HEK293 (cell line): ENCODE results near the gene MYRIP.
A peak's percentile ranks its signal among the peaks of the same experiment; 100 is the strongest.

Source experiments
- CTCF ChIA-PET: fragments of 350-600 bp; formaldehyde crosslinking; extraction: SDS; loops from one replicate; lab custom pipeline; 2021; ENCODE audit warnings: antibody characterized with exemption; lab: Yijun Ruan, JAX
- POLR2A ChIA-PET: fragments of 300-600 bp; formaldehyde crosslinking; extraction: SDS; loops from one replicate; lab custom pipeline; 2020; ENCODE audit warnings: antibody characterized with exemption, inconsistent platforms; lab: Yijun Ruan, JAX
- H3K27ac ChIP-seq: fragments of 200-500 bp; sonication (Bioruptor generic); 2 replicates; pipeline ENCODE4 v1.5.1; 2014; ENCODE audit warnings: low read depth, low read length, control low read depth, inconsistent platforms; ENCODE audit errors: extremely low read depth
- H3K36me3 ChIP-seq, 2 experiments: fragments of 200-500 bp in 1 of 2; sonication (Bioruptor generic) in 1 of 2; 1 replicate in 1 of 2; 2 replicates in 1 of 2; pipeline ENCODE4 v1.5.1; 2014 to 2017; ENCODE audit warnings: inconsistent platforms in 2 of 2, low read length in 2 of 2; ENCODE audit not compliant: control insufficient read depth in 2 of 2, insufficient read depth in 1 of 2
- H3K4me1 ChIP-seq: fragments of 200-500 bp; sonication (Bioruptor generic); 2 replicates; pipeline ENCODE4 v1.5.1; 2014; ENCODE audit warnings: mild to moderate bottlenecking, low read length, inconsistent platforms; ENCODE audit not compliant: control insufficient read depth, insufficient read depth
- H3K4me3 ChIP-seq: 2 replicates; pipeline ENCODE4 v1.5.1; 2011; ENCODE audit warnings: low read depth, mild to moderate bottlenecking, control low read depth, low read length, moderate library complexity
- H3K9me3 ChIP-seq: fragments of 200-500 bp; sonication (Bioruptor generic); 2 replicates; pipeline ENCODE4 v1.5.1; 2014; ENCODE audit warnings: low read depth, low read length, inconsistent platforms; ENCODE audit not compliant: control insufficient read depth, insufficient read depth
- GLIS2 ChIP-seq: fragments of 450-650 bp; formaldehyde crosslinking; IDR thresholded peaks from 2 replicates; pipeline ENCODE4 v1.5.1; 2016; ENCODE audit warnings: missing biosample characterization, missing genetic modification characterization
- REST ChIP-seq: fragments of 450-650 bp; formaldehyde crosslinking; IDR thresholded peaks from 2 replicates; pipeline ENCODE4 v1.5.1; 2016; ENCODE audit warnings: missing biosample characterization, missing genetic modification characterization
- SALL2 ChIP-seq: fragments of 450-650 bp; formaldehyde crosslinking; IDR thresholded peaks from 2 replicates; pipeline ENCODE4 v1.5.0; 2017; ENCODE audit warnings: missing biosample characterization, mild to moderate bottlenecking, missing genetic modification characterization, borderline replicate concordance
- SP7 ChIP-seq: fragments of 450-650 bp; formaldehyde crosslinking; IDR thresholded peaks from 2 replicates; pipeline ENCODE4 v1.5.1; 2016; ENCODE audit warnings: missing biosample characterization, missing genetic modification characterization
- ZBTB17 ChIP-seq: fragments of 450-650 bp; formaldehyde crosslinking; IDR thresholded peaks from 2 replicates; pipeline ENCODE4 v1.5.1; 2016; ENCODE audit warnings: missing biosample characterization, missing genetic modification characterization
- ZBTB20 ChIP-seq: fragments of 450-650 bp; formaldehyde crosslinking; IDR thresholded peaks from 2 replicates; pipeline ENCODE4 v1.5.1; 2016; ENCODE audit warnings: missing biosample characterization, missing genetic modification characterization
- ZBTB26 ChIP-seq: fragments of 450-650 bp; formaldehyde crosslinking; optimal IDR thresholded peaks from 2 replicates; pipeline ENCODE3; 2016; ENCODE audit warnings: missing biosample characterization, mild to moderate bottlenecking, missing genetic modification characterization
- ZBTB48 ChIP-seq: fragments of 450-650 bp; formaldehyde crosslinking; IDR thresholded peaks from 2 replicates; pipeline ENCODE4 v1.5.1; 2016; ENCODE audit warnings: missing biosample characterization, missing genetic modification characterization
- ZEB2 ChIP-seq: fragments of 450-650 bp; formaldehyde crosslinking; IDR thresholded peaks from 2 replicates; pipeline ENCODE4 v1.5.1; 2016; ENCODE audit warnings: missing biosample characterization, missing genetic modification characterization
- ZFHX2 ChIP-seq: fragments of 450-650 bp; formaldehyde crosslinking; conservative IDR thresholded peaks from 2 replicates; pipeline ENCODE4 v1.5.1; 2016; ENCODE audit warnings: missing biosample characterization, missing genetic modification characterization
- ZNF266 ChIP-seq: fragments of 450-650 bp; formaldehyde crosslinking; IDR thresholded peaks from 2 replicates; pipeline ENCODE4 v1.5.1; 2016; ENCODE audit warnings: missing biosample characterization, missing genetic modification characterization, low read depth
- ZNF335 ChIP-seq: fragments of 450-650 bp; formaldehyde crosslinking; conservative IDR thresholded peaks from 2 replicates; pipeline ENCODE4 v1.5.1; 2016; ENCODE audit warnings: missing biosample characterization, missing genetic modification characterization
- ZNF433 ChIP-seq: fragments of 450-650 bp; formaldehyde crosslinking; IDR thresholded peaks from 2 replicates; pipeline ENCODE4 v1.5.1; 2016; ENCODE audit warnings: missing biosample characterization, missing genetic modification characterization, low read depth
- ZNF704 ChIP-seq: fragments of 450-650 bp; formaldehyde crosslinking; IDR thresholded peaks from 2 replicates; pipeline ENCODE4 v1.5.1; 2016; ENCODE audit warnings: missing biosample characterization, missing genetic modification characterization
- ZNF785 ChIP-seq: fragments of 450-650 bp; formaldehyde crosslinking; IDR thresholded peaks from 2 replicates; pipeline ENCODE4 v1.5.1; 2016; ENCODE audit warnings: missing biosample characterization, missing genetic modification characterization
- ZNF837 ChIP-seq: fragments of 450-650 bp; formaldehyde crosslinking; IDR thresholded peaks from 2 replicates; pipeline ENCODE4 v1.5.1; 2016; ENCODE audit warnings: missing biosample characterization, missing genetic modification characterization
- ZSCAN4 ChIP-seq: fragments of 450-650 bp; formaldehyde crosslinking; IDR thresholded peaks from 2 replicates; pipeline ENCODE4 v1.5.1; 2017; ENCODE audit warnings: missing biosample characterization, missing genetic modification characterization

The MYRIP gene

GRCh38 chr3:39808467-39809180 is 785 bp upstream of the MYRIP start (continued):
- TF ChIP-seq ZBTB17 (tag by site-specific recombination) (peak; percentile 36; the same call in 1 of the 2 replicates), SALL2 (tag by site-specific recombination) (no peak), ZBTB48 (tag by site-specific recombination) (peak; percentile 43; the same call in 1 of the 2 replicates), REST (tag by site-specific recombination) (peak; percentile 83), ZNF837 (tag by site-specific recombination) (no peak), GLIS2 (tag by site-specific recombination) (peak; percentile 49; the same call in 1 of the 2 replicates), ZNF266 (tag by site-specific recombination) (no peak), ZEB2 (tag by site-specific recombination) (no peak), ZBTB20 (tag by site-specific recombination) (peak; percentile 61; the same call in 1 of the 2 replicates)

- no peak overlapping the region; the same call in 1 of the 2 replicates for H3K27ac ChIP-seq
- peak overlapping the region; percentile 45 for H3K4me3 ChIP-seq
- no peaks in the 10 kb centered on the region for H3K9me3 ChIP-seq
- CTCF ChIA-PET, result no interaction called here
- POLR2A ChIA-PET, result no interaction called here
- TF ChIP-seq ZBTB48 (tag by site-specific recombination) (peak; percentile 85; the same call in 1 of the 2 replicates), ZNF433 (tag by site-specific recombination) (no peak), ZBTB20 (tag by site-specific recombination) (peak; percentile 70; the same call in 1 of the 2 replicates), ZNF704 (tag by site-specific recombination) (no peak), ZBTB17 (tag by site-specific recombination) (peak; percentile 59; the same call in 1 of the 2 replicates), ZNF335 (peak; percentile 77), SP7 (tag by site-specific recombination) (0 out of 2 replicates have a peak, but pooled peaks have one; percentile 7), GLIS2 (tag by site-specific recombination) (0 out of 2 replicates have a peak, but pooled peaks have one; percentile 25), ZBTB26 (tag by site-specific recombination) (peak; percentile 52), ZNF785 (tag by site-specific recombination) (no peak), ZFHX2 (tag by site-specific recombination) (peak; percentile 71; the same call in 1 of the 2 replicates), ZSCAN4 (tag by site-specific recombination) (no peak)
- TF ChIP-seq, all 188 proteins: peak for 8
- Histone ChIP-seq H3K36me3 (no peaks in the 10 kb centered on the region), H3K4me1 (no peaks in the 10 kb centered on the region)
Observed at GRCh38 chr3:39809995-39810595, 686 bp downstream of the MYRIP start.
